ENCODE measurements around the gene NFXL1. TPM values are rescaled to one million over a fixed set of nuclear protein-coding genes. Genes with fewer than 3 reads are reported as not detected.

Gene NFXL1
- total RNA-seq, 2 experiments from 2014 or later = 9.5 to 9.8 TPM

GRCh38 chr4:47876310-47876709 lies 38.1 kb downstream of the NFXL1 start:
- CTCF ChIA-PET = no interaction called here
- H3K4me1 Mint-ChIP-seq = peaks cover 9% of the 10 kb centered on the region
- no peaks in the 10 kb centered on the region for H3K9me3 Mint-ChIP-seq
- POLR2A ChIA-PET = no interaction called here
- no peaks in the 10 kb centered on the region for H3K27me3 Mint-ChIP-seq
- H3K27ac Mint-ChIP-seq = no peak overlapping the region
- no peak for DNase-seq
- peaks cover 47% of the 10 kb centered on the region for H3K36me3 Mint-ChIP-seq (ENCODE audit: low read depth)
- no peak overlapping the region for H3K4me3 Mint-ChIP-seq

GRCh38 chr4:47873877-47874541 lies 40.4 kb downstream of the NFXL1 start:
- no peak for DNase-seq
- ChIA-PET CTCF (interaction anchor here (1.3 kb wide), 1 partner anchor 37 kb away, joined by 3 read pairs; no protein-coding TSS in a partner anchor), POLR2A (no interaction called here)
- no peak overlapping the region for H3K27ac Mint-ChIP-seq
- peaks cover 9% of the 10 kb centered on the region for H3K4me1 Mint-ChIP-seq
- H3K9me3 Mint-ChIP-seq = no peaks in the 10 kb centered on the region
- H3K36me3 Mint-ChIP-seq (ENCODE audit: low read depth) = peaks cover 52% of the 10 kb centered on the region
- H3K4me3 Mint-ChIP-seq = no peak overlapping the region
- H3K27me3 Mint-ChIP-seq = no peaks in the 10 kb centered on the region

GRCh38 chr4:47863486-47863885 lies 50.9 kb downstream of the NFXL1 start:
- POLR2A ChIA-PET = no interaction called here

GRCh38 chr4:47862297-47862696 lies 52.1 kb downstream of the NFXL1 start:
- no peaks in the 10 kb centered on the region for H3K27me3 Mint-ChIP-seq
- no peak for DNase-seq
- H3K4me1 Mint-ChIP-seq = no peaks in the 10 kb centered on the region
- POLR2A ChIA-PET = no interaction called here
- CTCF ChIA-PET = no interaction called here
- H3K36me3 Mint-ChIP-seq (ENCODE audit: low read depth) = peaks cover 13% of the 10 kb centered on the region
- H3K9me3 Mint-ChIP-seq = no peaks in the 10 kb centered on the region
- H3K27ac Mint-ChIP-seq = no peak overlapping the region
- no peak overlapping the region for H3K4me3 Mint-ChIP-seq

More at GRCh38 chr4:47863486-47863885, 50.9 kb downstream of the NFXL1 start:
- peaks cover 19% of the 10 kb centered on the region for H3K36me3 Mint-ChIP-seq (ENCODE audit: low read depth)
- no peak overlapping the region for H3K27ac Mint-ChIP-seq
- no peak overlapping the region for H3K4me3 Mint-ChIP-seq
- no peaks in the 10 kb centered on the region for H3K4me1 Mint-ChIP-seq
- no peaks in the 10 kb centered on the region for H3K27me3 Mint-ChIP-seq
- CTCF ChIA-PET = no interaction called here
- DNase-seq = no peak
- no peaks in the 10 kb centered on the region for H3K9me3 Mint-ChIP-seq

- DNase-seq = no peak
- Mint-ChIP-seq H3K27me3 (no peaks in the 10 kb centered on the region), H3K4me1 (no peaks in the 10 kb centered on the region), H3K36me3 (ENCODE audit: low read depth) (peaks cover 7% of the 10 kb centered on the region), H3K4me3 (no peak overlapping the region), H3K9me3 (no peaks in the 10 kb centered on the region), H3K27ac (no peak overlapping the region)
- ChIA-PET POLR2A (interaction anchor here (0.6 kb wide), 1 partner anchor 122 kb away, joined by 3 read pairs; no protein-coding TSS in a partner anchor), CTCF (no interaction called here)
Observed at GRCh38 chr4:47860305-47860704, 54.1 kb downstream of the NFXL1 start.

GRCh38 chr4:47858006-47858405 lies 56.4 kb downstream of the NFXL1 start:
- DNase-seq = no peak
- ChIA-PET POLR2A (no interaction called here), CTCF (no interaction called here)
- Mint-ChIP-seq H3K4me3 (no peak overlapping the region), H3K9me3 (no peaks in the 10 kb centered on the region), H3K27me3 (no peaks in the 10 kb centered on the region), H3K36me3 (ENCODE audit: low read depth) (peaks cover 13% of the 10 kb centered on the region), H3K4me1 (no peaks in the 10 kb centered on the region), H3K27ac (no peak overlapping the region)

- no peaks in the 10 kb centered on the region for H3K4me1 Mint-ChIP-seq
- no peaks in the 10 kb centered on the region for H3K27me3 Mint-ChIP-seq
- H3K9me3 Mint-ChIP-seq = no peaks in the 10 kb centered on the region
- CTCF ChIA-PET = no interaction called here
- peaks cover 11% of the 10 kb centered on the region for H3K36me3 Mint-ChIP-seq (ENCODE audit: low read depth)
- H3K4me3 Mint-ChIP-seq = no peak overlapping the region
- DNase-seq = no peak
- H3K27ac Mint-ChIP-seq = no peak overlapping the region
- POLR2A ChIA-PET = no interaction called here
Observed at GRCh38 chr4:47856713-47857112, 57.7 kb downstream of the NFXL1 start.

- H3K36me3 Mint-ChIP-seq (ENCODE audit: low read depth) = peaks cover 11% of the 10 kb centered on the region
- no peak overlapping the region for H3K4me3 Mint-ChIP-seq
- H3K4me1 Mint-ChIP-seq = no peaks in the 10 kb centered on the region
- no peak overlapping the region for H3K27ac Mint-ChIP-seq
- H3K27me3 Mint-ChIP-seq = no peaks in the 10 kb centered on the region
- CTCF ChIA-PET = interaction anchor here (1.2 kb wide), 1 partner anchor 19 kb away, joined by 4 read pairs; no protein-coding TSS in a partner anchor
- no peak for DNase-seq
- no peaks in the 10 kb centered on the region for H3K9me3 Mint-ChIP-seq
- POLR2A ChIA-PET = no interaction called here
Observed at GRCh38 chr4:47855350-47855749, 59.0 kb downstream of the NFXL1 start.

GRCh38 chr4:47852136-47852535 lies 62.2 kb downstream of the NFXL1 start:
- no peak for DNase-seq
- ChIA-PET POLR2A (no interaction called here), CTCF (interaction anchor here (0.6 to 2.1 kb wide), 4 partner anchors 11 to 184 kb away, joined by 3 to 12 read pairs (median 4); partner anchors contain the start of gene CORIN)
- Mint-ChIP-seq H3K36me3 (ENCODE audit: low read depth) (peaks cover 19% of the 10 kb centered on the region), H3K27ac (no peak overlapping the region), H3K27me3 (no peaks in the 10 kb centered on the region), H3K4me1 (no peaks in the 10 kb centered on the region), H3K9me3 (no peaks in the 10 kb centered on the region), H3K4me3 (no peak overlapping the region)

- no peaks in the 10 kb centered on the region for H3K27me3 Mint-ChIP-seq
- no peak overlapping the region for H3K4me3 Mint-ChIP-seq
- no peak for DNase-seq
- H3K27ac Mint-ChIP-seq = no peak overlapping the region
- H3K4me1 Mint-ChIP-seq = no peaks in the 10 kb centered on the region
- ChIA-PET CTCF (no interaction called here), POLR2A (no interaction called here)
- no peaks in the 10 kb centered on the region for H3K9me3 Mint-ChIP-seq
- H3K36me3 Mint-ChIP-seq (ENCODE audit: low read depth) = peaks cover 29% of the 10 kb centered on the region
Observed at GRCh38 chr4:47849466-47849865, 64.9 kb downstream of the NFXL1 start.

GRCh38 chr4:47848041-47848440 lies 66.3 kb downstream of the NFXL1 start:
- H3K36me3 Mint-ChIP-seq (ENCODE audit: low read depth) = peaks cover 35% of the 10 kb centered on the region
- H3K9me3 Mint-ChIP-seq = no peaks in the 10 kb centered on the region
- POLR2A ChIA-PET = no interaction called here
- H3K27ac Mint-ChIP-seq = no peak overlapping the region
- no peak for DNase-seq
- no peaks in the 10 kb centered on the region for H3K4me1 Mint-ChIP-seq
- H3K4me3 Mint-ChIP-seq = no peak overlapping the region
- CTCF ChIA-PET = interaction anchor here (1.1 kb wide), 1 partner anchor 8 kb away, joined by 3 read pairs; no protein-coding TSS in a partner anchor
- H3K27me3 Mint-ChIP-seq = no peaks in the 10 kb centered on the region

- H3K4me1 Mint-ChIP-seq = peaks cover 7% of the 10 kb centered on the region
- DNase-seq = no peak
- ChIA-PET CTCF (no interaction called here), POLR2A (no interaction called here)
- no peak overlapping the region for H3K4me3 Mint-ChIP-seq
- H3K27ac Mint-ChIP-seq = no peak overlapping the region
- peaks cover 2% of the 10 kb centered on the region for H3K27me3 Mint-ChIP-seq
- peaks cover 27% of the 10 kb centered on the region for H3K36me3 Mint-ChIP-seq (ENCODE audit: low read depth)
- no peaks in the 10 kb centered on the region for H3K9me3 Mint-ChIP-seq
Observed at GRCh38 chr4:47842985-47843384, 71.4 kb downstream of the NFXL1 start.

GRCh38 chr4:47840291-47840690 lies 74.1 kb downstream of the NFXL1 start:
- peaks cover 12% of the 10 kb centered on the region for H3K27me3 Mint-ChIP-seq
- H3K4me1 Mint-ChIP-seq = peaks cover 26% of the 10 kb centered on the region
- H3K9me3 Mint-ChIP-seq = no peaks in the 10 kb centered on the region
- peaks cover 12% of the 10 kb centered on the region for H3K36me3 Mint-ChIP-seq (ENCODE audit: low read depth)
- DNase-seq = no peak
- no peak overlapping the region for H3K27ac Mint-ChIP-seq
- POLR2A ChIA-PET = no interaction called here
- CTCF ChIA-PET = interaction anchor here (0.8 to 4.8 kb wide), 10 partner anchors 10 to 298 kb away, joined by 3 to 39 read pairs (median 5); no protein-coding TSS in a partner anchor
- H3K4me3 Mint-ChIP-seq = no peak overlapping the region

GRCh38 chr4:47839259-47839658 lies 75.1 kb downstream of the NFXL1 start:
- POLR2A ChIA-PET = interaction anchor here (1.2 kb wide), 1 partner anchor 85 kb away, joined by 3 read pairs; no protein-coding TSS in a partner anchor
- no peaks in the 10 kb centered on the region for H3K9me3 Mint-ChIP-seq
- CTCF ChIA-PET = interaction anchor here (0.7 to 4.8 kb wide), 12 partner anchors 9 to 299 kb away, joined by 3 to 39 read pairs (median 5); no protein-coding TSS in a partner anchor
- no peak overlapping the region for H3K4me3 Mint-ChIP-seq
- H3K36me3 Mint-ChIP-seq (ENCODE audit: low read depth) = peaks cover 9% of the 10 kb centered on the region
- H3K4me1 Mint-ChIP-seq = peaks cover 26% of the 10 kb centered on the region
- H3K27me3 Mint-ChIP-seq = peaks cover 14% of the 10 kb centered on the region
- no peak for DNase-seq
- H3K27ac Mint-ChIP-seq = no peak overlapping the region
